ENCODE measurements around the gene BEAN1. TPM values are rescaled to one million over a fixed set of nuclear protein-coding genes. Genes with fewer than 3 reads are reported as not detected.
"Not testable (repeated sequence)": the region's sequence is repeated elsewhere in the genome, so short reads cannot be mapped to it uniquely, and the experiment has no call there.

Gene BEAN1
- total RNA-seq, 1 donor = not detected

DNA sequence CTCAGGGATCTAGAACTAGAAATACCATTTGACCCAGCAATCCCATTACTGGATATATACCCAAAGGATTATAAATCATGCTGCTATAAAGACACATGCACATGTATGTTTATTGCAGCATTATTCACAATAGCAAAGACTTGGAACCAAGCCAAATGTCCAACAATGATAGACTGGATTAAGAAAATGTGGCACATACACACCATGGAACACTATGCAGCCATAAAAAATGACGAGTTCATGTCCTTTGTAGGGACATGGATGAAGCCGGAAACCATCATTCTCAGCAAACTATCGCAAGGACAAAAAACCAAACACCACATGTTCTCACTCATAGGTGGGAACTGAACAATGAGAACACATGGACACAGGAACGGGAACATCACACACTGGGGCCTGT is 74.5 kb downstream of the BEAN1 start:
- not testable (repeated sequence) for H3K27me3 ChIP-seq (ENCODE audit: insufficient read depth, low read length); H3K9me3 ChIP-seq (ENCODE audit: low read depth, low read length); H3K4me3 ChIP-seq (ENCODE audit: low read length)
- peaks cover 17% of the 10 kb centered on the region for H3K4me1 ChIP-seq (ENCODE audit: insufficient read depth, low read length)

DNA sequence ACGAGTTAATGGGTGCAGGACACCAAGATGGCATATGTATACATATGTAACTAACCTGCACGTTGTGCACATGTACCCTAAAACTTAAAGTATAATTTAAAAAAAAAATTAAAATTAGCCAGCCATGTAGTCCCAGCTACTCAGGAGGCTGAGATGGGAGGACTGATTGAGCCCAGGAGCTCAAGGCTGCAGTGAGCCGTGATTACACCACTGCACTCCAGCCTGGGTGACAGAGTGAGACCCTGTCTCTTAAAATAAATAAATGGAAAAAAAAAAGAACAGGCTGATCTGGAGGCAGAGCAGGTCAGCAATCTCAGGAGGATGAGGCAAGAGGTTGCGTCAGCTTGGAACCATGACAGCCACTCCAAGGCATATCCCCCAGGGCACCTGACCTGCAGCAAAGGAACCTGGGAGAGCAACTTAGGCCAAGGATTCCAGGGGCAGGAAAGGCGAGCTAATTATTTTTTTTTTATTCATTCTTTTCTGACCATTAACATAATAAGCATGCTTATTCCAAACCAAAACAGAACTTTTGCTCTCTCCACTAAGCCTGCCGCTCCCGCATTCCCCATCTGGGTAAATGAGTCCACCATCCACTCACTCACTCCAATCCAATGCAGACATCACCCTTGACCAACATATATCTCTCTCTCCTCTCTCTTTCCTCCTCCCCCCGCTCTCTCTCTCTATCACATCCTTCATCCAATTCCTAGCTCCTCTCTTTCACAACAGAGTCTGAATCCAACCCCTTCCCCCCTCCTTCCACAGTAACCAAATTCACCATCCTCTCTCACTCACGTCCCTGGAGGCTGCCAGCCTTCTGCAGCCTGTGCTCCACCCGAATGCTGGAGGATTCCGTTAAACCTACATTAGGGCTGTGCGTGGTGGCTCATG is 75.2 kb downstream of the BEAN1 start:
- peaks cover 17% of the 10 kb centered on the region for H3K4me1 ChIP-seq (ENCODE audit: insufficient read depth, low read length)
- no peaks in the 10 kb centered on the region for H3K27me3 ChIP-seq (ENCODE audit: insufficient read depth, low read length)
- H3K9me3 ChIP-seq (ENCODE audit: low read depth, low read length) = no peaks in the 10 kb centered on the region
- no peak overlapping the region for H3K4me3 ChIP-seq (ENCODE audit: low read length)

DNA sequence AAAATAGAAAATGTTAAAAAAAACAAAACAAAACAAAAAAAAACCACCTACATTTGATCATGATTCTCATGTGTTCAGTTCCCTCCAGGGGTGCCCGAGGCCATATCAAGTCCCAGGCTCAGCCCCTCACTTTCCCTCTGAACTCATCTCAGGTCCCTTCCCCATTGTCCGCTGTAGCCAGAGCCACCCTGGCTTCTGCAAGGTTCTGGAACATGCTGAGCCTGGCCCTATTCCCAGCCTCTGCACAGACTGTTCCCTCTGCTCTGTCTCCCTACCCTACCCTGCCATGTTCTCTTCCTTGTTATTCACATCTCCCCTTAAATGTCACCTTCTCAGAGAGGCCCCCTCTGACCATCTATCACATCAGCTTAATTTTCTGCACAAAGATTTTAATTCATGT is 75.9 kb downstream of the BEAN1 start:
- no peaks in the 10 kb centered on the region for H3K27me3 ChIP-seq (ENCODE audit: insufficient read depth, low read length)
- H3K9me3 ChIP-seq (ENCODE audit: low read depth, low read length) = no peaks in the 10 kb centered on the region
- H3K4me1 ChIP-seq (ENCODE audit: insufficient read depth, low read length) = peaks cover 17% of the 10 kb centered on the region
- H3K4me3 ChIP-seq (ENCODE audit: low read length) = no peak overlapping the region

DNA sequence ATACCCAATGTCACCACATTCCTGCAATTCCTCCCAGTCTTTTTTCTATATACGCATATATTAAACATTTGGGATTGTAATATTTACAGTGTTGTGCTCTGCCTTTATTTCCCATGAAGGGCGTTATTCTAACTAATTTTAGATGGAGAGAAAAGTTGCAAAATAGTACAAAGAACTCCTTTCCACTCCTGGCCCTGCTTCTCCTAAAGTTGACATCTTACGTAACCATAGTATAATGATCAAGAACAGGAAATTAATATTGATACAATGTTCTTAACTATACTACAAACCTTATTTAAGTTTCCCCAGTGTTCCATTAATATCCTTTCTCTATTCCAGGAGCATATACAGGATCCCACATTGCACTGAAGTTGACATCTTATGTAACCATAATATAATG is 76.5 kb downstream of the BEAN1 start:
- no peaks in the 10 kb centered on the region for H3K9me3 ChIP-seq (ENCODE audit: low read depth, low read length)
- no peaks in the 10 kb centered on the region for H3K27me3 ChIP-seq (ENCODE audit: insufficient read depth, low read length)
- H3K4me1 ChIP-seq (ENCODE audit: insufficient read depth, low read length) = peaks cover 17% of the 10 kb centered on the region
- H3K4me3 ChIP-seq (ENCODE audit: low read length) = no peak overlapping the region

DNA sequence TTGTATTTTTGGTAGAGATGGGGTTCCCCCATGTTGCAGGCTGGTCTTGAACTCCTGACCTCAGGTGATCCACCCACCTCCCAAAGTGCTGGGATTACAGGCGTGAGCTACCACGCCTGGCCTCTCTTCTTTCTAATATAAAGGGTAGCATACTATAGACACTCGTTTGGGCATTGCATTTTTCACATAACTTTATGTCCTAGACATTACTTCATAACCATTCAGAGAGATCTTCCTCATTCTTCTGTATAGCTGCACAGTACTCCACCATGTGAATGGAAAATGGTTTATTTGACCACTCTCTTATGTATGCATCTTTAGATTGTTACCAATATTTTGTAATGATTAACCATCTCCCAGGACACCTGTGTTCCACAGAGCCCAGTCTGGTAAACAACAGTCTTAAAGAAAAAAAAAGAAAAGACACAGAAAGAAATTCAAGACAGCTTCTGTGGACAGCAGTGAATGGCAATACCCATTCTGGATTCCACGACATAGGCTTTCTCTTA is 80.7 kb downstream of the BEAN1 start:
- Histone ChIP-seq H3K9me3 (ENCODE audit: low read depth, low read length) (no peaks in the 10 kb centered on the region), H3K4me3 (ENCODE audit: low read length) (no peak overlapping the region), H3K4me1 (ENCODE audit: insufficient read depth, low read length) (peaks cover 20% of the 10 kb centered on the region), H3K27me3 (ENCODE audit: insufficient read depth, low read length) (no peaks in the 10 kb centered on the region)

DNA sequence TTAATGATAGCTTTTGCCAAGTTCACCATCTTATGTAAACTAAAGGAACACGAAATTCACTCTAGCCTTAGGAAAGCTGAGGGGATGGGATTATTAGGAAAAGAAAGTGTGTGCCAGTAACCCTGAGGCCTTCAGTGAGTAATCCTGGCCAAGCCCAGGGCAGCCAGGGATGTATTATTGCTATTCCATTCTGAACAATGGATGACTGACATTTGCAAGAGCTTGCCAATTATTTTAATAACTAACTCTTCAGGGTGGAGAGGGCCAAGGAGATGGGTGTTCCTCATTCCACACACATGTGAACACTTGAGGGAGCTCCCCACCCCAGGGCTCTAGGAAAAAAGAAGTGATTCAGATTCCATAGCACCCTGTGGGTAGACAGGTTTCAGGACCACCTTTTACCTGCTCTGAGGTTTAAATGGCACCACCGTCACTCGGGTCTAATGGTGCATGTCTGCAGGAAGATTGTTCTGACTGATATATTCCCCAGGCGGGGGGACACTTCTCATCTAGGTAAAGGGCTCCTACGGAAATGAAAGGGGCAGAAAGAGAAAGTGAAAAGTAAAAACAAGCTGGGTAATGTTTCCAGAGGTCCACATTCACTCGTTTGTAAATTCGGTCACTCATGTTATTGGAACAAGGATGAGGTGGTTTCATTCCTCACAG is 81.3 kb downstream of the BEAN1 start:
- Histone ChIP-seq H3K4me1 (ENCODE audit: insufficient read depth, low read length) (peaks cover 21% of the 10 kb centered on the region), H3K27me3 (ENCODE audit: insufficient read depth, low read length) (no peaks in the 10 kb centered on the region), H3K4me3 (ENCODE audit: low read length) (no peak overlapping the region), H3K9me3 (ENCODE audit: low read depth, low read length) (no peaks in the 10 kb centered on the region)

DNA sequence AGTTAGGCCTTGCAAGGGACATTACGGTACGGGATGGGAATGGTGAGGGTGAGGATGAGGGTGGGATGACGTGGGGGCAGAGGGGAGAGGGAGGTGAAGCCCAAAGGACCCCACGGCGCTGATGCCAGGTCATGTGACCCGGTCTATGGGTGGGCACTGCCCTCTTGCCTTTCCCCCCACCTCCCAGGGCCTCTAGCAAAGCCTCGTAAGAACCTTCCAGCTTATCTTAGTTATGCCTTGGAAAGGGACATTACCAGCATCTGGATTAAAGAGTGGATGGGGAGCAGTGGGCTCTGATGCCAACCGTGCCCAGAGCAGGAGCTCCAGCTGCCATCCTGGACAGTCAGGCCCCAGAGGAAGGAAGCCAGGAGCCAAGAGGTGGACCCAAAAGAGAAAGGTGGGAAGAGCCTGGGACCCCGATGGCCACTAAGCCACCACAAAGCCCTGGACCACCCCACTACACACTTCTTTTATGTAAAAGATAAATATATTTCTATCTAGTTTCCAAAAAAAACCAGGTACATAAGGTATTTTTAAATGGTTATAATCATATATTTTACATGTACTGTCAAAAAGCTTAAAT is 81.9 kb downstream of the BEAN1 start:
- no peaks in the 10 kb centered on the region for H3K9me3 ChIP-seq (ENCODE audit: low read depth, low read length)
- H3K4me1 ChIP-seq (ENCODE audit: insufficient read depth, low read length) = peaks cover 21% of the 10 kb centered on the region
- H3K4me3 ChIP-seq (ENCODE audit: low read length) = no peak overlapping the region
- no peaks in the 10 kb centered on the region for H3K27me3 ChIP-seq (ENCODE audit: insufficient read depth, low read length)

DNA sequence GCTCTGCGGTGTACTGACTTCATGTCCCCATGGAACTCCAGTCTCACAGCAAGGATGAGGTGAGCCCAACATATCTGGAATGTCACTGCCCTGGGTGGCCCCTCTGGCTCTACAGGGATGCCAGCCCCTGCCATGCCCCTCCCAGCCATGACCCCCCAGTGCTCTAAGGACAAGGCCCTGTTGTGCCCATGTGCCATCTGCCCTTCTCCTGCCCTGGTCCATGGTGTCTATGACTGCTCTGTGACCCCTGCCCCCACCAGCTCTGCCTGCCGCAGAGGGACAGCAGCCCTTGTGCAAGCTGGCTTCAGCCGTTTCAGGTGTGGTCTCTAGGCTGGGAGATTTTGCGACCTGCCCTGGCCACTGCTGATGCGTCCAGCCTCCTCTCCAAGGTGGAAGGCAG is 82.5 kb downstream of the BEAN1 start:
- H3K9me3 ChIP-seq (ENCODE audit: low read depth, low read length) = no peaks in the 10 kb centered on the region
- peaks cover 21% of the 10 kb centered on the region for H3K4me1 ChIP-seq (ENCODE audit: insufficient read depth, low read length)
- no peaks in the 10 kb centered on the region for H3K27me3 ChIP-seq (ENCODE audit: insufficient read depth, low read length)
- no peak overlapping the region for H3K4me3 ChIP-seq (ENCODE audit: low read length)

DNA sequence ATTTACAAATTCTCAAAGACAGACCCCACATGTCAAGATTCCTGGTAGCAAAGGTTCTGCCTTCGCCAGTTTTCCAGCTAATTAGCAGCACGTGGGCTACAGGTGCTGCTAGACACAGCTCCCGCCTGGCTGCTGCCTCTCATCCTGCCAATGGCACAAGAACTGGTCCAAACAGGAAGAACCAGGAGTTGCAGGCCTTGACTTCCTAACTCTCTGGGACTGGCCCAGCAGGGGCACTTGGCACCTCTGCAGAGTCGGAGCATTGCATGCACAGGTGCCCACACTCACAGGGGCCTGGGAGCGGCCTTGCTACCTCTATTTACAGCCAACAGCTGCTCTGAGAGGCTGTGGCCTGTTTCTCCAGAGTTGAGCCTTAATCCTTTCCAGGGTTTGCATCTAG is 83.2 kb downstream of the BEAN1 start:
- Histone ChIP-seq H3K4me3 (ENCODE audit: low read length) (no peak overlapping the region), H3K27me3 (ENCODE audit: insufficient read depth, low read length) (no peaks in the 10 kb centered on the region), H3K9me3 (ENCODE audit: low read depth, low read length) (no peaks in the 10 kb centered on the region), H3K4me1 (ENCODE audit: insufficient read depth, low read length) (peaks cover 26% of the 10 kb centered on the region)

DNA sequence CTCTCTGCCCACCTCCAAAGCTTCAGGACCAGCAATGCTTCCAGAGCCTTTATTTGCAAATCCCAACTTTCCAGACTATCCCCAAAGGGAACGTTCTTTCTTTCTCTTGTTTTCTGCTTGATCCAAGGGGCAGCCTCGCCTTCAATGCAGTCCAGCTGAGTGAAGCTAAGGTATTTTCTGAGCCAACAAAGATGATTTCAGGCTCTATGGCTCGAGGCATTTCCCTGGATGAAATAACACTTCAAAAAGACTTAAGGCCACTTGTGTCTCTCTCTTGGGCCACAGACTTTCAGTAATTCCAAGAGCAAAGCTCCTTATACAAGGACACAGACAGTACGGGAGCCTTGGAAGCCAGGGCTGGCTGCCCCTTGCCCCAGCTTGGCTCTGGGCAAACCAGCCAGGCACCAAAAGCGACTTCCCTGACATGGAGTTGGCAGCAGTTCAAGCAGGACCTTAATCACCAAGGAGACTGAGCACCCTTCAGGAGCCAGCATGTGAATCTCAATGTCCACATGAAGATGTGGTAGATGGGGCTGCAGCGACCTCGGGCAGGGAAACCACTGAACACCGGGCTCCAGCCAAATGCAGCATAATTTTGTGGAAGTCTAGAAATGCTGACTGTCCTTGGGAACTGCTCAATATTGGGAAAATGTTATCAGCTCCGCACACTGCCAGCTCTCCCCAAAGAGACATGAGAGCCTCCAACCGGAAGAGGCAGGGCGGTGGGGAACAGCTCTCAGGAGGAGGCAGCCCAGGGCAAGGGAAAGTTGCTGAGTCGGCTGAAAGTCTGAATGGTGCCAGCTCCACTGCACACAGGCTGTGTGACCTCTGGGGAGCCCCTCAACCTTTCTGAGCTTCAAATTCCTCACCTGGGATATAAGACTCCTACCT is 83.9 kb downstream of the BEAN1 start:
- H3K4me3 ChIP-seq (ENCODE audit: low read length) = no peak overlapping the region
- no peaks in the 10 kb centered on the region for H3K9me3 ChIP-seq (ENCODE audit: low read depth, low read length)
- H3K27me3 ChIP-seq (ENCODE audit: insufficient read depth, low read length) = no peaks in the 10 kb centered on the region
- H3K4me1 ChIP-seq (ENCODE audit: insufficient read depth, low read length) = peaks cover 33% of the 10 kb centered on the region

DNA sequence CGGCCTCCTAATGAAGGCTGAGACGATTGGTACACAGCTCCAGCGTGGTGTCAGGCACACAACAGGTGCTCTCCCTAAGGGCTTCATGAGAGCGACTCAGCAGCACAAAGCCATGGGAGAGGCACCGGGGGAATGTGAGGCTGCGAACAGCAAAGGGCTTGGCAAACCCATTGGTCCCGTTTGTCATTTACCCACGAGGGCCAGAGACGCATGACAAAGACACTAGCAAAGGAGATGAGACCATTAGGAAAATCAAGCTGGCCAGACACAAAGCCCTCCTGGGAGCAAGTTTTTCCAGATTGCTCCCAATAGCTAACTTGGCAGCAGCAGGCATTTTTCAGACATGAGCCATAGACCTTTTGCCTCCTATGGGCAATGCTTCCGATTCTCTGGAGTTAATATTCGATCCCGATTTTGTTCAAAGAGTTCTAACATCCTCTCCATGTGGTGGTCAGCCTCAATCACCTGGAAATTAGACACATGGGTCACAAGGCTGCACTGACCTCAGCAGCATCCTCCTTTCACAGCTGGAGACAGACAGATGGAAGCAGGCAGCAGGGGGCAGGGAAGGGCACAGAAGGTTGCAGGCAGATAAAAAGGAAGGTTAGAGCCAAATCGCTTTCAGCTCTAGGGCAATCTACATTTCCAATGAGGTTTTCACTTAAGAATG is 84.6 kb downstream of the BEAN1 start:
- H3K4me1 ChIP-seq (ENCODE audit: insufficient read depth, low read length) = peaks cover 40% of the 10 kb centered on the region
- no peaks in the 10 kb centered on the region for H3K9me3 ChIP-seq (ENCODE audit: low read depth, low read length)
- H3K27me3 ChIP-seq (ENCODE audit: insufficient read depth, low read length) = no peaks in the 10 kb centered on the region
- H3K4me3 ChIP-seq (ENCODE audit: low read length) = no peak overlapping the region

DNA sequence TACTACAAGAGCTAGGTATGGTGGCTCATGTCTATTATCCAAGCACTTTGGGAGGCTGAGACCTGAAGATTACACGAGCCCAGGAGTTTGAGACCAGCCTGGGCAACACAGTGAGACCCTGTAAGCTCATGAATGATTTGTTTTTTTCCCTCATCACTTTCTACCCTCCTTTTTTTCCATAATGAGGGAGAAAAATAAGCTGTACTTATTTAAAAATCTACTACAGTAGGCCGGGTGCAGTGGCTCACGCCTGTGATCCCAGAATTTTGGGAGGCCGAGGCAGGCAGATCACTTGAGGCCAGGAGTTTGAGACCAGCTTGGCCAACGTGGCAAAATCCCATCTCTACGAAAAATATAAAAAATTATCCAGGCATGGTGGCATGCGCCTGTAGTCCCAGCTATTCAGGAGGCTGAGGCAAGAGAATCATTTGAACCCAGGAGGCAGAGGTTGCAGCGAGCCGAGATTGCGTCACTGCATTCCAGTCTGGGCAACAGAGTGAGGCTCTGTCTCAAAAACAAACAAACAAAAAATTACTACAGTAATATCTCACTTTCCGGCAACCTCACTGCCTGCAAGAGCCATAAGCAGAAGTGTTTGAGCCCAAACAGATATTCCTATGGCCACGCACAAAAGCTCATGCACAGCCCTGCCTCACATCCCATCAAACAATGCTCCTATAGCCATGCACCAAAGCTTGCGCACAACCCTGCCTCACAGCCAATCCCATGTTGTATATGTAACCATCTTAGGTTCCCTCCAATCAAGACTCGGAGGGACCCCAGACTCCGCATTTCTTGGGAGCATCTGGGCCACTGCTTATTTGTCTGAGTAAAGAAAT is 85.4 kb downstream of the BEAN1 start:
- no peak overlapping the region for H3K4me3 ChIP-seq (ENCODE audit: low read length)
- H3K4me1 ChIP-seq (ENCODE audit: insufficient read depth, low read length) = peaks cover 46% of the 10 kb centered on the region
- H3K9me3 ChIP-seq (ENCODE audit: low read depth, low read length) = no peaks in the 10 kb centered on the region
- H3K27me3 ChIP-seq (ENCODE audit: insufficient read depth, low read length) = no peaks in the 10 kb centered on the region

DNA sequence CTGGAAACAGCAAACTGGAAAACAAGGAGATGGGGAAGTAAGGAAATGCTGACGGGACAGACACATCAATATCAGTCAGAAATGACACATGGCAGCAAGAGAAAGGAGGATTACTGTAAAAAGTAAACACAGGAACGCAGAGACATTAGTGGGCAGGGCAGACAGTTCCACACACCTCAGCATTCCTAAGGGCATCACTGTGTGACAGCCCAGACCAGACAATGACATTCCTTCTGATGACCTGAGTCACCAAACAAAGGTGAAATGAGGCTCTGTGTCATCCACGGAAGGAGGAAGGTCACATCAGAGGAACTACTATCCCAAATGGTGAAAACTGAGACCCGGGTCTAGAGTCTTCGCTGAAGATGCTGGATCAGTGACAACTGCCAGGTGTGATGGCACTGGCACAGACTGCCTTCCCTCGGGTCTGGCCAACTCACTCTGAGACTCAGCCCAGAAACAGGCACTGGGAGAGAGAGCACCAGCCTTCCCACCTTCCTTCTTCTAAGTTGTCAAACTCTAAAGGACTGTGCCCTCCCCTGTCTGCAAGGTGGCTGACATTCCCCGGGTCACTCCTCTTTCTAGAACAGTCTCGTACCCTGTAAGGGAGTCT is 86.1 kb downstream of the BEAN1 start:
- Histone ChIP-seq H3K4me3 (ENCODE audit: low read length) (no peak overlapping the region), H3K27me3 (ENCODE audit: insufficient read depth, low read length) (no peaks in the 10 kb centered on the region), H3K4me1 (ENCODE audit: insufficient read depth, low read length) (peaks cover 53% of the 10 kb centered on the region), H3K9me3 (ENCODE audit: low read depth, low read length) (no peaks in the 10 kb centered on the region)
